Endothelial cell of umbilical vein (primary cell): ENCODE data around the gene FHOD3. TPM values are rescaled to one million over a fixed set of nuclear protein-coding genes. Genes with fewer than 3 reads are reported as not detected.

Experiments
- BruUV-seq: library from RNA; stranded (reverse); fragments of 400-500 nt; replicated peaks from 2 replicates; lab custom pipeline; 2021; lab: Mats Ljungman, UMichigan
- CTCF ChIA-PET: fragments of 300-600, 350-600 bp; sonication (Branson Sonifier 250); formaldehyde crosslinking; loops from one replicate; lab custom pipeline; 2021; ENCODE audit warnings: antibody characterized with exemption, inconsistent platforms; lab: Charles Lee
- POLR2A ChIA-PET: fragments of 300-600, 350-600 bp; sonication (Branson Sonifier 250); formaldehyde crosslinking; loops from one replicate; lab custom pipeline; 2021; ENCODE audit warnings: antibody characterized with exemption, inconsistent platforms; lab: Charles Lee
- DNase-seq: peaks from one replicate; pipeline ENCODE4 v3.0.0-alpha.2; 2011; ENCODE audit warnings: low read depth, low spot score
- FAIRE-seq: peaks from 2 replicates; lab custom pipeline; 2011; peaks lifted over from hg19 to GRCh38; lab: Jason Lieb, UNC
- H2AFZ ChIP-seq: 2 replicates; pipeline ENCODE4 v1.6.0; 2012; ENCODE audit warnings: low read depth, low read length, control low read depth, inconsistent platforms
- H3K27ac ChIP-seq: 2 replicates; pipeline ENCODE4 v1.5.1; 2011; ENCODE audit warnings: low read depth, mild to moderate bottlenecking, control low read depth, low read length, moderate library complexity; ENCODE audit not compliant: insufficient read depth
- H3K27me3 ChIP-seq, 2 experiments: 2 replicates each; pipeline versions ENCODE4 v1.6.0 to v1.6.1; 2011; ENCODE audit warnings: low read length in 2 of 2, mixed read lengths in 1 of 2; ENCODE audit not compliant: control insufficient read depth in 2 of 2, insufficient read depth in 2 of 2
- H3K36me3 ChIP-seq, 2 experiments: 2 replicates in 1 of 2; 3 replicates in 1 of 2; pipeline ENCODE4 v1.5.1; 2011; ENCODE audit warnings: low read length in 2 of 2, mild to moderate bottlenecking in 1 of 2, moderate library complexity in 1 of 2; ENCODE audit not compliant: control insufficient read depth in 2 of 2, insufficient read depth in 2 of 2; ENCODE audit errors: extremely low read depth in 1 of 2
- H3K4me1 ChIP-seq: 3 replicates; pipeline ENCODE4 v1.5.1; 2011; ENCODE audit warnings: mild to moderate bottlenecking, low read length; ENCODE audit not compliant: control insufficient read depth, insufficient read depth; ENCODE audit errors: extremely low read depth
- H3K4me2 ChIP-seq: 2 replicates; pipeline ENCODE4 v1.6.1; 2011; ENCODE audit warnings: low read length, control low read depth, mixed read lengths; ENCODE audit not compliant: insufficient read depth
- H3K4me3 ChIP-seq, 3 experiments: fragments of 200-600 bp in 1 of 3; sonication (generic), shearing (Covaris generic) in 1 of 3; replicated peaks in 1 of 3; 2 replicates each; pipeline ENCODE4 v1.5.1; 2011 to 2016; ENCODE audit warnings: control low read depth in 3 of 3, low read length in 3 of 3, mild to moderate bottlenecking in 2 of 3, inconsistent platforms in 1 of 3, low read depth in 1 of 3, moderate library complexity in 1 of 3; ENCODE audit not compliant: insufficient read depth in 1 of 3
- H3K79me2 ChIP-seq: 2 replicates; pipeline ENCODE4 v1.6.0; 2012; ENCODE audit warnings: low read length, inconsistent platforms; ENCODE audit not compliant: control insufficient read depth, insufficient read depth
- H3K9ac ChIP-seq: replicated peaks from 2 replicates; pipeline ENCODE3; 2011; ENCODE audit warnings: low read length, control low read depth; ENCODE audit not compliant: insufficient read depth; ENCODE audit errors: extremely low read depth
- H3K9me1 ChIP-seq: replicated peaks from 3 replicates; pipeline ENCODE4 v1.6.0; 2011; ENCODE audit warnings: mild to moderate bottlenecking, low read length; ENCODE audit not compliant: control insufficient read depth, insufficient read depth; ENCODE audit errors: extremely low read depth
- H3K9me3 ChIP-seq: replicated peaks from 2 replicates; pipeline ENCODE4 v1.5.1; 2012; ENCODE audit warnings: low read length, inconsistent platforms; ENCODE audit not compliant: control insufficient read depth, insufficient read depth
- H4K20me1 ChIP-seq: replicated peaks from 2 replicates; pipeline ENCODE3; 2011; ENCODE audit warnings: mild to moderate bottlenecking, low read length; ENCODE audit not compliant: control insufficient read depth, insufficient read depth; ENCODE audit errors: extremely low read depth
- CTCF ChIP-seq, 2 donors: IDR thresholded peaks; 1 replicate in 1 of 2; 2 replicates in 1 of 2; pipeline ENCODE4 v1.5.1; 2011; ENCODE audit warnings: low read length in 2 of 2, mild to moderate bottlenecking in 2 of 2, moderate library complexity in 2 of 2, control low read depth in 1 of 2, inconsistent platforms in 1 of 2, low read depth in 1 of 2; ENCODE audit not compliant: insufficient read depth in 1 of 2; ENCODE audit errors: extremely low read depth in 1 of 2
- FOS ChIP-seq: IDR thresholded peaks from 2 replicates; pipeline ENCODE4 v1.6.1; 2011; ENCODE audit warnings: mild to moderate bottlenecking, low read length, moderate library complexity, borderline replicate concordance; ENCODE audit not compliant: insufficient read depth
- GATA2 ChIP-seq: IDR thresholded peaks from 2 replicates; pipeline ENCODE4 v1.7.0; 2011; ENCODE audit warnings: low read depth, mild to moderate bottlenecking, moderate library complexity, mixed read lengths, low read length; ENCODE audit not compliant: insufficient read length, insufficient read depth
- JUN ChIP-seq: IDR thresholded peaks from 2 replicates; pipeline ENCODE4 v1.6.1; 2011; ENCODE audit warnings: borderline replicate concordance, low read depth; ENCODE audit not compliant: insufficient read length, insufficient read depth
- MYC ChIP-seq: IDR thresholded peaks from one replicate; pipeline ENCODE4 v1.6.1; 2011; ENCODE audit warnings: mild to moderate bottlenecking, low read depth, low read length
- POLR2A ChIP-seq: IDR thresholded peaks from 2 replicates; pipeline ENCODE4 v1.6.1; 2012; ENCODE audit warnings: low read depth, mild to moderate bottlenecking, control low read depth, low read length
- POLR2AphosphoS5 ChIP-seq: IDR thresholded peaks from 2 replicates; pipeline ENCODE4 v1.6.1; 2012; ENCODE audit warnings: low read depth, mild to moderate bottlenecking, control low read depth, low read length, moderate library complexity; ENCODE audit not compliant: insufficient read depth
- dilution Hi-C: fragments of 300-500 bp; cut with MboI; formaldehyde crosslinking; loops from one replicate; pipeline ENCODE4 v1.15.0; 2019; ENCODE audit warnings: low sequenced_read_pairs; ENCODE audit not compliant: extremely low pct_ligation_motif_present
- intact Hi-C: fragments of 100-400 bp; cut with micrococcal nuclease; formaldehyde crosslinking; loops from one replicate; pipeline ENCODE4 v1.10.0; 2022
- polyA plus RNA-seq, 4 experiments: library from polyadenylated mRNA; depleted of rRNA in 3 of 4; stranded (reverse) in 3 of 4; unstranded in 1 of 4; fragments of >200 nt; gene quantifications; 2 replicates each; pipeline versions ENCODE4 v1.2.1 to v1.2.3, GENCODE V29; 2011 to 2012; ENCODE audit warnings: missing spikeins in 1 of 4
- total RNA-seq: library from RNA; stranded (reverse); gene quantifications from 2 replicates; pipeline ENCODE4 v1.2.3, GENCODE V29; 2021
- TF ChIP-seq, protein P1 (sequence below): IDR thresholded peaks from 2 replicates; pipeline ENCODE4 v1.6.1; 2011; ENCODE audit not compliant: insufficient read depth, insufficient read length

Gene FHOD3
- total and polyA plus RNA-seq, 2 donors (not counting 3 experiments of a cell fraction or from before 2014, with no cell fraction given), result 0.06 to 1.5 TPM

GRCh38 chr18:36365836-36366775, 68.6 kb downstream of the FHOD3 start:
- Histone ChIP-seq H3K4me2 (no peak overlapping the region), H3K9ac (no peak overlapping the region), H3K27ac (no peak overlapping the region), H2AFZ (no peak overlapping the region), H3K36me3 (no peaks in the 10 kb centered on the region), H3K27me3 (peaks cover 0 to 3% of the 10 kb centered on the region in 2 experiments), H4K20me1 (no peaks in the 10 kb centered on the region), H3K4me1 (no peaks in the 10 kb centered on the region), H3K9me3 (no peaks in the 10 kb centered on the region), H3K4me3 (no peak overlapping the region), H3K9me1 (no peaks in the 10 kb centered on the region), H3K79me2 (no peaks in the 10 kb centered on the region)
- BruUV-seq, result no TSS peak
- dilution Hi-C loops, result no loop called here
- intact Hi-C loops, result loop anchor here (1.0 kb wide), 1 partner anchor 23 kb away; no protein-coding TSS in a partner anchor
- DNase-seq, result no peak
- TF ChIP-seq POLR2A (no peak), CTCF (IDR thresholded peaks at IDR 0.05; ENCODE audit: extremely low read depth in 1 of 2, insufficient read depth in 1 of 2, low read depth in 1 of 2, low read length in 2 of 2) (no peak), MYC (no peak), JUN (no peak), POLR2AphosphoS5 (no peak), GATA2 (no peak), FOS (no peak)
- TF ChIP-seq, protein P1, sequence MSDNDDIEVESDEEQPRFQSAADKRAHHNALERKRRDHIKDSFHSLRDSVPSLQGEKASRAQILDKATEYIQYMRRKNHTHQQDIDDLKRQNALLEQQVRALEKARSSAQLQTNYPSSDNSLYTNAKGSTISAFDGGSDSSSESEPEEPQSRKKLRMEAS, result no peak
- no peak for FAIRE-seq
- ChIA-PET POLR2A (no interaction called here), CTCF (no interaction called here)
